B cell (primary cell): Measurements from ENCODE around the gene PCGF1. TPM values are rescaled to one million over a fixed set of nuclear protein-coding genes. Genes with fewer than 3 reads are reported as not detected.
A peak's percentile ranks its signal among the peaks of the same experiment; 100 is the strongest.

ENCODE experiments used
- ATAC-seq: fragments of 200-7000 bp; cut with Tn5 transposase; one replicate; pipeline ENCODE4 v1.10.0; 2021; ENCODE audit warnings: low read depth, mild to moderate bottlenecking, moderate number of reproducible peaks, moderate library complexity
- CTCF ChIA-PET: fragments of 350-600 bp; sonication (Branson Sonifier 250); formaldehyde crosslinking; loops from one replicate; lab custom pipeline; 2021; ENCODE audit warnings: antibody characterized with exemption, inconsistent platforms; lab: Charles Lee
- POLR2A ChIA-PET: fragments of 350-600 bp; sonication (Branson Sonifier 250); formaldehyde crosslinking; loops from one replicate; lab custom pipeline; 2021; ENCODE audit warnings: antibody characterized with exemption; lab: Charles Lee
- DNase-seq: peaks from one replicate; pipeline ENCODE4 v3.0.0; 2013
- H2AFZ ChIP-seq: 2 replicates; pipeline ENCODE4 v1.6.1; 2012; ENCODE audit warnings: mild to moderate bottlenecking, low read depth, low read length; ENCODE audit not compliant: insufficient read depth, poor library complexity, severe bottlenecking
- H3K27ac ChIP-seq, 2 donors: 1 replicate in 1 of 2; 2 replicates in 1 of 2; pipeline ENCODE4 v1.5.1; 2012 to 2013; ENCODE audit warnings: low read length in 2 of 2, mild to moderate bottlenecking in 2 of 2, moderate library complexity in 1 of 2
- H3K27me3 ChIP-seq, 4 experiments: fragments of 200-600 bp in 1 of 4; sonication (generic) in 1 of 4; replicated peaks in 1 of 4; 1 replicate in 2 of 4; 2 replicates in 2 of 4; pipeline versions ENCODE4 v1.6.1 to v1.7.0; 2013 to 2016; ENCODE audit warnings: low read length in 3 of 4, mild to moderate bottlenecking in 2 of 4, mixed read lengths in 1 of 4, moderate library complexity in 1 of 4; ENCODE audit not compliant: insufficient read depth in 4 of 4, control insufficient read depth in 3 of 4; ENCODE audit errors: control extremely low read depth in 1 of 4
- H3K36me3 ChIP-seq, 2 experiments: replicated peaks in 1 of 2; 1 replicate in 1 of 2; 2 replicates in 1 of 2; pipeline versions ENCODE4 v1.6.1 to v1.7.1; 2013; ENCODE audit warnings: low read length in 1 of 2; ENCODE audit not compliant: insufficient read depth in 2 of 2, control insufficient read depth in 1 of 2; ENCODE audit errors: control extremely low read depth in 1 of 2, extremely low read depth in 1 of 2
- H3K4me1 ChIP-seq, 2 donors: fragments of 200-600 bp in 1 of 2; sonication (generic) in 1 of 2; 1 replicate in 1 of 2; 2 replicates in 1 of 2; pipeline versions ENCODE4 v1.5.1 to v1.6.1; 2013 to 2017; ENCODE audit warnings: low read length in 2 of 2; ENCODE audit not compliant: control insufficient read depth in 2 of 2, insufficient read depth in 2 of 2
- H3K4me2 ChIP-seq: replicated peaks from 2 replicates; pipeline ENCODE3; 2012; ENCODE audit warnings: mild to moderate bottlenecking, low read depth, low read length; ENCODE audit not compliant: poor library complexity, severe bottlenecking
- H3K4me3 ChIP-seq, 5 experiments: fragments of 200-600 bp in 1 of 5; sonication (generic) in 1 of 5; 1 replicate in 3 of 5; 2 replicates in 2 of 5; pipeline versions ENCODE4 v1.5.1 to v1.7.0; 2011 to 2016; ENCODE audit warnings: low read length in 4 of 5, mild to moderate bottlenecking in 4 of 5, low read depth in 2 of 5, control low read depth in 1 of 5, moderate library complexity in 1 of 5; ENCODE audit not compliant: insufficient read depth in 1 of 5; ENCODE audit errors: control extremely low read depth in 1 of 5, extremely low read depth in 1 of 5
- H3K79me2 ChIP-seq: fragments of 200-600 bp; sonication (generic); one replicate; pipeline ENCODE4 v1.6.0; 2016; ENCODE audit warnings: low read length; ENCODE audit not compliant: control insufficient read depth, insufficient read depth
- H3K9ac ChIP-seq: fragments of 200-600 bp; sonication (generic); 2 replicates; pipeline ENCODE4 v1.6.1; 2017; ENCODE audit warnings: mild to moderate bottlenecking, low read length, moderate library complexity
- H3K9me3 ChIP-seq, 3 donors: one replicate each; pipeline versions ENCODE4 v1.6.1 to v1.7.1; 2013; ENCODE audit warnings: low read length in 2 of 3; ENCODE audit not compliant: control insufficient read depth in 2 of 3, insufficient read depth in 1 of 3; ENCODE audit errors: control extremely low read depth in 1 of 3
- H4K20me1 ChIP-seq: 2 replicates; pipeline ENCODE4 v1.6.0; 2012; ENCODE audit warnings: mild to moderate bottlenecking, low read length; ENCODE audit not compliant: insufficient read depth, control insufficient read depth, poor library complexity, severe bottlenecking
- H3K27ac Mint-ChIP-seq: one replicate; pipeline ENCODE4 v1.8.0; 2021; ENCODE audit warnings: mixed read lengths
- H3K27me3 Mint-ChIP-seq: one replicate; pipeline ENCODE4 v1.8.0; 2021; ENCODE audit warnings: mixed read lengths
- H3K4me1 Mint-ChIP-seq: one replicate; pipeline ENCODE4 v1.8.0; 2021; ENCODE audit warnings: mixed read lengths
- H3K4me3 Mint-ChIP-seq: one replicate; pipeline ENCODE4 v1.8.0; 2021; ENCODE audit warnings: mixed read lengths
- H3K9me3 Mint-ChIP-seq: one replicate; pipeline ENCODE4 v1.8.0; 2022; ENCODE audit warnings: mixed read lengths; ENCODE audit not compliant: insufficient read depth
- EZH2 ChIP-seq: IDR thresholded peaks from 2 replicates; pipeline ENCODE4 v1.6.1; 2012; ENCODE audit warnings: borderline replicate concordance, low read depth, mild to moderate bottlenecking, moderate library complexity, low read length; ENCODE audit not compliant: insufficient read depth, poor library complexity, severe bottlenecking
- WGBS: methylation state at CpG from one replicate; pipeline ENCODE4 v1.1.5; 2013; ENCODE audit warnings: missing lambda C conversion rate; ENCODE audit not compliant: insufficient coverage; 5-methylcytosine and 5-hydroxymethylcytosine counted together
- intact Hi-C: fragments of 100-400 bp; cut with micrococcal nuclease; formaldehyde crosslinking; loops from one replicate; pipeline ENCODE4 v1.10.0; 2022
- polyA plus RNA-seq: library from polyadenylated mRNA; depleted of rRNA; stranded (reverse); fragments of >200 nt; gene quantifications from 2 replicates; pipeline ENCODE4 v1.2.3, GENCODE V29; 2012
- total RNA-seq, 2 donors: library from RNA; stranded (reverse); fragments of 120-200 nt in 1 of 2; gene quantifications; 1 replicate in 1 of 2; 2 replicates in 1 of 2; pipeline versions ENCODE4 v1.2.3 to v1.2.4, GENCODE V29; 2013 to 2022
- TF ChIP-seq, protein P1 (sequence below): fragments of 200-600 bp; IDR thresholded peaks from one replicate; pipeline ENCODE4 v1.8.0; 2022; ENCODE audit warnings: antibody characterized with exemption, mild to moderate bottlenecking

PCGF1 gene
- total and polyA plus RNA-seq, 2 donors (not counting 1 experiment from before 2014, with no cell fraction given) = 21.9 to 40.1 TPM

DNA sequence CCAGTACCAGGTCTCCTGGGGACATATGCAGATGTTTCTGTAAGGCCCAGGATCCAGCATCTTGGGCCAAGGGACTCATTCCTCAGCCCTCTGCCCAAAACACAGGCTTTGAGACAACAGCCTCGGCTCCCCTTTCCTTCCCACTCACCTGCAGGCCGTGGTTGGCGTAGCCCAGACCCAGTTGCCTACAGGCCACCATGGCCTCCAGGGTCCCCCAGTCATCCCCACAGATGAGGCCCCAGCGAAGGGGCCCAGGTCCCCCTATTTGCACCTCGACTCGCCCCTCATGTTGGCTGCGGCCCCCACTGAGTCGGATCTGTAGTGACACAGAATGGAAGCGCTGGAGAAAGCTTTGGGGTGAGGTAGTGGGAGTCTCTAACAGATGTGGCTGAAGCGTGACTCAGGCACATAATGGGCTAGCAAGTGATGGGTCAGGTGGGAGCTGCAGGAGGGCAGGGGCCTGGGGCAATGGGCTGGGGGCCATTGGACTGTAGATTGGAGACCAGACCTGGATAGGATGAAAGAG is 28.0 kb upstream of the PCGF1 start:
- peaks cover 16% of the 10 kb centered on the region for H3K79me2 ChIP-seq
- DNase-seq (no peak), ATAC-seq (no peak)
- intact Hi-C loops = no loop called here
- H3K4me2 ChIP-seq = no peak overlapping the region
- POLR2A ChIA-PET = interaction anchor here (1.0 kb wide), 1 partner anchor 19 kb away, joined by 3 read pairs; no protein-coding TSS in a partner anchor
- 92% methylated on average over 10 of the region's 10 CpGs for WGBS
- H3K9me3 Mint-ChIP-seq = no peaks in the 10 kb centered on the region
- H3K27ac Mint-ChIP-seq = peak overlapping the region; percentile 10
- H3K4me3 Mint-ChIP-seq = no peak overlapping the region
- no peak overlapping the region for H2AFZ ChIP-seq
- peaks cover 44% of the 10 kb centered on the region for H3K4me1 Mint-ChIP-seq
- TF ChIP-seq, protein P1, sequence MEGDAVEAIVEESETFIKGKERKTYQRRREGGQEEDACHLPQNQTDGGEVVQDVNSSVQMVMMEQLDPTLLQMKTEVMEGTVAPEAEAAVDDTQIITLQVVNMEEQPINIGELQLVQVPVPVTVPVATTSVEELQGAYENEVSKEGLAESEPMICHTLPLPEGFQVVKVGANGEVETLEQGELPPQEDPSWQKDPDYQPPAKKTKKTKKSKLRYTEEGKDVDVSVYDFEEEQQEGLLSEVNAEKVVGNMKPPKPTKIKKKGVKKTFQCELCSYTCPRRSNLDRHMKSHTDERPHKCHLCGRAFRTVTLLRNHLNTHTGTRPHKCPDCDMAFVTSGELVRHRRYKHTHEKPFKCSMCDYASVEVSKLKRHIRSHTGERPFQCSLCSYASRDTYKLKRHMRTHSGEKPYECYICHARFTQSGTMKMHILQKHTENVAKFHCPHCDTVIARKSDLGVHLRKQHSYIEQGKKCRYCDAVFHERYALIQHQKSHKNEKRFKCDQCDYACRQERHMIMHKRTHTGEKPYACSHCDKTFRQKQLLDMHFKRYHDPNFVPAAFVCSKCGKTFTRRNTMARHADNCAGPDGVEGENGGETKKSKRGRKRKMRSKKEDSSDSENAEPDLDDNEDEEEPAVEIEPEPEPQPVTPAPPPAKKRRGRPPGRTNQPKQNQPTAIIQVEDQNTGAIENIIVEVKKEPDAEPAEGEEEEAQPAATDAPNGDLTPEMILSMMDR = no peak
- TF ChIP-seq EZH2 = no peak
- H4K20me1 ChIP-seq = no peaks in the 10 kb centered on the region
- H3K27ac ChIP-seq = no peak overlapping the region
- no peaks in the 10 kb centered on the region for H3K9me3 ChIP-seq
- H3K4me1 ChIP-seq = peaks cover 33 to 48% of the 10 kb centered on the region in 2 donors
- no peak overlapping the region for H3K4me3 ChIP-seq
- H3K9ac ChIP-seq = no peak overlapping the region
- H3K36me3 ChIP-seq = peaks cover 0 to 20% of the 10 kb centered on the region in 2 experiments
- H3K27me3 Mint-ChIP-seq = no peaks in the 10 kb centered on the region
- CTCF ChIA-PET = interaction anchor here (0.8 kb wide), 1 partner anchor 10 kb away, joined by 3 read pairs; no protein-coding TSS in a partner anchor
- H3K27me3 ChIP-seq = no peaks in the 10 kb centered on the region

DNA sequence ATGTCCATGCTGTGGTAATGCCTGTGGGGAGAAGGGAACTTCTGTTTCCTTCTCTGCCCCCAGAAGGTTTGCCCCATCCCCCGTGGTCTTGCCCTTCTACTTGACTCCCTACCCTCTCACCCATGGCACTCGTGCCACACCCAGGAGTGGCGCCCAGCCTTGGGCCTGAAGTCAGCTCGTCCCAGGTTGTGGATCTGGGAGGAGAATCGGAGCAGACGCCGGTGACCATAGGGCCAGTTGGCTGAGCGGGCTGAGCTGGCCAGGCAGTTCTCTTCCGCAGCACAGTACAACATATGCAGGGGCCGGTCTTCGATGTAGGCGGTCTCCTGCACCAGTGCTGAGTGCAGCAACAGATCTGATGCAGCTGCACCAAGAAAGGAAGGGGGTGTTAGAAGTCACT is 26.9 kb upstream of the PCGF1 start:
- H3K4me1 Mint-ChIP-seq = peaks cover 41% of the 10 kb centered on the region
- intact Hi-C loops = loop anchor here (5.0 kb wide), 1 partner anchor 37 kb away; the partner anchor contains the start of gene LBX2
- CTCF ChIA-PET = interaction anchor here (1.2 to 9.6 kb wide), 3 partner anchors 11 to 53 kb away, joined by 3 to 71 read pairs (median 6); partner anchors contain the start of genes CCDC142 and TTC31

More for the DNA sequence above, 26.9 kb upstream of the PCGF1 start:
- Histone ChIP-seq H3K9me3 (no peaks in the 10 kb centered on the region), H4K20me1 (no peaks in the 10 kb centered on the region), H3K9ac (no peak overlapping the region), H3K36me3 (peaks cover 0 to 20% of the 10 kb centered on the region in 2 experiments), H3K4me2 (no peak overlapping the region), H3K4me1 (peaks cover 30 to 39% of the 10 kb centered on the region in 2 donors), H3K4me3 (no peak overlapping the region), H3K79me2 (peaks cover 22% of the 10 kb centered on the region), H3K27ac (no peak overlapping the region), H3K27me3 (no peaks in the 10 kb centered on the region), H2AFZ (no peak overlapping the region)
- WGBS = 97% methylated on average over 11 of the region's 12 CpGs
- DNase-seq (no peak), ATAC-seq (no peak)
- POLR2A ChIA-PET = no interaction called here
- no peak overlapping the region for H3K27ac Mint-ChIP-seq
- TF ChIP-seq, protein P1 = no peak
- no peak overlapping the region for H3K4me3 Mint-ChIP-seq
- no peaks in the 10 kb centered on the region for H3K27me3 Mint-ChIP-seq
- H3K9me3 Mint-ChIP-seq = no peaks in the 10 kb centered on the region
